Endodermal cell (in vitro differentiated cells): ENCODE results near the gene TMTC2. TPM values are rescaled to one million over a fixed set of nuclear protein-coding genes. Genes with fewer than 3 reads are reported as not detected.

Experiments used
- DNase-seq: peaks from one replicate; pipeline ENCODE4 v3.0.0-alpha.2; 2017
- H3K27ac ChIP-seq: 2 replicates; pipeline ENCODE4 v1.5.1; 2013; ENCODE audit warnings: mild to moderate bottlenecking, low read depth, low read length, moderate library complexity
- H3K27me3 ChIP-seq: 2 replicates; pipeline ENCODE4 v1.6.1; 2013; ENCODE audit warnings: mild to moderate bottlenecking, low read length, moderate library complexity; ENCODE audit not compliant: insufficient read depth, control insufficient read depth, poor library complexity, severe bottlenecking
- H3K36me3 ChIP-seq: 2 replicates; pipeline ENCODE4 v1.7.0; 2013; ENCODE audit warnings: mild to moderate bottlenecking, low read length, moderate library complexity; ENCODE audit not compliant: control insufficient read depth, insufficient read depth
- H3K4me1 ChIP-seq: one replicate; pipeline ENCODE4 v1.7.0; 2013; ENCODE audit warnings: low read length; ENCODE audit not compliant: control insufficient read depth, insufficient read depth
- H3K4me3 ChIP-seq: 2 replicates; pipeline ENCODE4 v1.5.1; 2013; ENCODE audit warnings: mild to moderate bottlenecking, low read length, moderate library complexity
- H3K9ac ChIP-seq: 2 replicates; pipeline ENCODE4 v1.6.1; 2013; ENCODE audit warnings: mild to moderate bottlenecking, low read length, moderate library complexity; ENCODE audit not compliant: poor library complexity, severe bottlenecking; ENCODE audit errors: extremely low read depth
- H3K9me3 ChIP-seq: 2 replicates; pipeline ENCODE4 v1.6.1; 2013; ENCODE audit warnings: mild to moderate bottlenecking, low read length, moderate library complexity; ENCODE audit not compliant: control insufficient read depth
- H3K27ac Mint-ChIP-seq: 2 replicates; pipeline ENCODE4 v1.8.0; 2020; ENCODE audit warnings: mixed read lengths
- H3K27me3 Mint-ChIP-seq: 2 replicates; pipeline ENCODE4 v1.8.0; 2021; ENCODE audit warnings: mild to moderate bottlenecking, mixed read lengths; ENCODE audit not compliant: insufficient read depth
- H3K36me3 Mint-ChIP-seq: 2 replicates; pipeline ENCODE4 v1.8.0; 2020; ENCODE audit warnings: low read depth, mixed read lengths
- H3K4me1 Mint-ChIP-seq: 2 replicates; pipeline ENCODE4 v1.8.0; 2020; ENCODE audit warnings: mixed read lengths
- H3K4me3 Mint-ChIP-seq: 2 replicates; pipeline ENCODE4 v1.8.0; 2020; ENCODE audit warnings: mild to moderate bottlenecking, moderate library complexity, mixed read lengths
- H3K9me3 Mint-ChIP-seq: 2 replicates; pipeline ENCODE4 v1.8.0; 2020; ENCODE audit warnings: mild to moderate bottlenecking, mixed read lengths
- CTCF ChIP-seq: fragments of 200-600 bp; sonication (generic); conservative IDR thresholded peaks from 2 replicates; pipeline ENCODE4 v1.5.0; 2021; ENCODE audit warnings: antibody characterized with exemption, mild to moderate bottlenecking
- WGBS, 2 experiments: methylation state at CpG; one replicate each; pipeline versions ENCODE4 v1.1.5 to v1.1.7; 2013; ENCODE audit warnings: missing lambda C conversion rate in 2 of 2, mixed read lengths in 1 of 2; ENCODE audit not compliant: insufficient coverage in 1 of 2, insufficient read length in 1 of 2; 5-methylcytosine and 5-hydroxymethylcytosine counted together
- total RNA-seq, 2 donors: library from RNA; stranded (reverse); fragmentation: NEBNext Ultra II Directional in 1 of 2; extraction: Animal tissue kit (Norgen Biotek cat#: 25700) in 1 of 2; gene quantifications; 2 replicates in 1 of 2; 3 replicates in 1 of 2; pipeline ENCODE4 v1.2.1, GENCODE V29; 2021

The TMTC2 gene
- total RNA-seq, 2 donors from 2014 or later = 7.2 to 10.8 TPM

GRCh38 chr12:83039413-83039812, 352.7 kb downstream of the TMTC2 start:
- Histone ChIP-seq H3K36me3 (no peaks in the 10 kb centered on the region), H3K9me3 (no peaks in the 10 kb centered on the region), H3K4me1 (peaks cover 10% of the 10 kb centered on the region), H3K9ac (no peak overlapping the region), H3K27me3 (no peaks in the 10 kb centered on the region), H3K27ac (no peak overlapping the region), H3K4me3 (no peak overlapping the region)
- Mint-ChIP-seq H3K4me3 (no peak overlapping the region), H3K36me3 (no peaks in the 10 kb centered on the region), H3K27ac (no peak overlapping the region), H3K27me3 (no peaks in the 10 kb centered on the region), H3K4me1 (peaks cover 17% of the 10 kb centered on the region), H3K9me3 (no peaks in the 10 kb centered on the region)
- 94 to 100% methylated on average over 1 to 2 of the region's 2 CpGs for WGBS, 2 experiments
- DNase-seq = no peak
- no peak for TF ChIP-seq CTCF

GRCh38 chr12:83040339-83040738, 353.6 kb downstream of the TMTC2 start:
- H3K9me3 ChIP-seq = no peaks in the 10 kb centered on the region
- H3K4me1 ChIP-seq = peaks cover 10% of the 10 kb centered on the region
- no peaks in the 10 kb centered on the region for H3K36me3 ChIP-seq
- Mint-ChIP-seq H3K4me3 (no peak overlapping the region), H3K9me3 (no peaks in the 10 kb centered on the region), H3K36me3 (no peaks in the 10 kb centered on the region), H3K27me3 (no peaks in the 10 kb centered on the region), H3K4me1 (peaks cover 17% of the 10 kb centered on the region), H3K27ac (no peak overlapping the region)
- 92% methylated on average over 4 of the region's 4 CpGs; no CpG with 5 or more reads in 1 of the 2 experiments for WGBS, 2 experiments
- no peak overlapping the region for H3K4me3 ChIP-seq
- H3K27me3 ChIP-seq = no peaks in the 10 kb centered on the region
- no peak for TF ChIP-seq CTCF
- no peak for DNase-seq
- no peak overlapping the region for H3K9ac ChIP-seq
- H3K27ac ChIP-seq = no peak overlapping the region

- H3K9me3 Mint-ChIP-seq = no peaks in the 10 kb centered on the region
- no peaks in the 10 kb centered on the region for H3K9me3 ChIP-seq
- peaks cover 10% of the 10 kb centered on the region for H3K4me1 ChIP-seq
- no peaks in the 10 kb centered on the region for H3K27me3 ChIP-seq
- H3K4me3 Mint-ChIP-seq = no peak overlapping the region
- no peak overlapping the region for H3K27ac ChIP-seq
- 100% methylated on average over 2 of the region's 2 CpGs; no CpG with 5 or more reads in 1 of the 2 experiments for WGBS, 2 experiments
- no peaks in the 10 kb centered on the region for H3K36me3 Mint-ChIP-seq
- H3K4me1 Mint-ChIP-seq = peaks cover 17% of the 10 kb centered on the region
- no peak overlapping the region for H3K4me3 ChIP-seq
- H3K9ac ChIP-seq = no peak overlapping the region
- H3K36me3 ChIP-seq = no peaks in the 10 kb centered on the region
- no peak for TF ChIP-seq CTCF
- no peak for DNase-seq
- no peak overlapping the region for H3K27ac Mint-ChIP-seq
- no peaks in the 10 kb centered on the region for H3K27me3 Mint-ChIP-seq
Measured at GRCh38 chr12:83040991-83041390, 354.3 kb downstream of the TMTC2 start.
